GM19099 (cell line): ENCODE results near the gene HCN1.

Source experiments
- POLR2A ChIP-seq: IDR thresholded peaks from 3 replicates; pipeline ENCODE4 v1.6.1; 2011; ENCODE audit warnings: low read depth; ENCODE audit not compliant: insufficient read length; ENCODE audit errors: extremely low read depth

Gene HCN1

DNA sequence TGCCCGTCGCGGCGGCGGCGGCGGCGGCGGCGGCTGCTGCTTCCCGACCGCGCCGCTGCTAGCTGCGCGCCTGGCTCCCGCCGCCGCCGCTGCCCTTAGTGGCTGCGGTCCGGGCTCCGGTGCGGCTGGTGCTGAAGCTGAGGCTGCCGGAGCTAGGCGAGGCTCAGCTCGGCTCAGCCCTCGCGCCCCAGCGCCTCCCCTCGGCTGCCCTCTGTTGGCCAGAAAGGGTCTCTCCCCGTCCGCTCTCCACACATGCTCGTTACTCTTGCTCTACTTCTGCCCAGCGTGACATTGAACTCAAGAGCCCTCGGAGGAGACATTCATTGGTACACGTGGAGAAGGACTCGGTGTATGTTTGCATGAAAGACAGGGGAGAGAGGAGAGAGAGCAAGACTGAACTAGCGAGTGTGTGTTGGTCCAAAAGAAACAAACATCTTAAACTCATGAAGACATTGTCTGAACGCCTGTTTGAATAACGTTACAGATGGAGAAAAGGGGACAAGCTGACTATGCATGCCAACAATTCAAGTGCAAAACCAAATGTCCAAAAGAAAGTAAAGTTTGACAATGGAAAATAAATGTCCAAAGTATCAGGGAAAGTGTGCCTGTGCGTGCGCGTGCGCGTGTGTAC lies at the start of gene HCN1:
HCN1 (minus strand) TSS at position 175 of the 631 bp plus-strand sequence.
- no peak for TF ChIP-seq POLR2A

DNA sequence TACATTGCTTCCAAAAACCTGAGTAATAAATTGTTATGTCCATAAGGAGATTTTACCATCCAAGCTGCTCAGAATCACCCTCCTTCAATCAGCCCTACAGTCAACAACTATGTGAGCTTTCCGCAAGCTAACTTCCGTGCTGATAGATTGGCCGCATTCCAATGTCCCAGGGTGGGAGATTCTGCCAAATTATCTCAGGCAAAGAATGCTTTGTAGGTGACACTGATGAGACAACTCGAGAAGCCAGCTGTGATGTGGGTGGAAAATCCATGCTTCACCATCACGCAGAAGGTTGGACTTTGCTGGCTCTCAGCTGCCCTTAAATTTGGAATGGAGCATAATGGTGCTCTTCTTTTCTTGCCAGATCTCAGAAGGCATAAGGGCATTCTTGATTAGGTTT lies 44.9 kb upstream of the HCN1 start:
- no peak for TF ChIP-seq POLR2A

- no peak for TF ChIP-seq POLR2A
These were observed 41.0 kb upstream of the HCN1 start for GRCh38 chr5:45737153-45737552.

DNA sequence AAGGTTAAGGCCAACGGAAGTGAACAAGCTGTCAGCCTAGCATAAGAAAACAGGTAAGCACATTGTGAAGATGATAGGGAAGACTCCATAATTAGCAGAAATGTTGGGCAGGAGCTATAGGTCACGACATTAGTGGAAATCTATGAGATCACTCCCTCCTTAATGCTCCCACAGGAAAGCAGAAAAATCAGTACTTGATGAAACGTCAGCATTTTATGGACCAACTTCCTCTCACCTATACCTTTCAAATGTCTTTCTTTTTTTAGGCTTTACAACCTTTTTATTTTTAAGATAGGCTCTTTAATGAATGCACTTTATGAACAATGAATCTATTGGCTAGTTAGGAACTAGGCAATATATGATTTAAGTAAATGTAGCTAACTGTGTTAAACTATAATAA lies 29.4 kb upstream of the HCN1 start:
- TF ChIP-seq POLR2A = no peak

DNA sequence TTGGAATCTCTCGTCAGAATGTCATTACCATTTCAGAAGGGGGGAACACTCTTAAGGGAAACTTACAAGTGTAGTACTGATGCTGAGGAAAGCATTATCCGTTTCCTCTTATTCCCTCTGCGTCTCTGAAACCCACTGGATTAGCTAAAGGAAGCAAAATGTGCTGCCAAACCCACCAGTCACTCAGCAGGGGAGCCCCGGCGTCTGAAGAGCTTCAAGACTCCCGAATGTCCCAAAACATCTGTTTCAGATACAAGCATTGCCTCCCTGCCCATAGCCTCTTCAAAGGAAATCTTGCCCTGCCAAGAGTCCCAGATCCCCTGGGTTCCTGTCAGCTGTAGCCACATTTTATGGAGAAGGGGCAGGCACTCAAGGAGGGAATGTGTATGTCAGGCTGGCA lies 1.0 kb upstream of the HCN1 start:
- no peak for TF ChIP-seq POLR2A

- no peak for TF ChIP-seq POLR2A
These were observed 400 bp downstream of the HCN1 start for GRCh38 chr5:45695804-45696156.

- no peak for TF ChIP-seq POLR2A
These were observed 993 bp downstream of the HCN1 start for GRCh38 chr5:45694971-45695803.

- no peak for TF ChIP-seq POLR2A
These were observed 1.8 kb downstream of the HCN1 start for GRCh38 chr5:45694255-45694814.

- TF ChIP-seq POLR2A = no peak
These were observed 3.7 kb downstream of the HCN1 start for GRCh38 chr5:45692481-45692880.

DNA sequence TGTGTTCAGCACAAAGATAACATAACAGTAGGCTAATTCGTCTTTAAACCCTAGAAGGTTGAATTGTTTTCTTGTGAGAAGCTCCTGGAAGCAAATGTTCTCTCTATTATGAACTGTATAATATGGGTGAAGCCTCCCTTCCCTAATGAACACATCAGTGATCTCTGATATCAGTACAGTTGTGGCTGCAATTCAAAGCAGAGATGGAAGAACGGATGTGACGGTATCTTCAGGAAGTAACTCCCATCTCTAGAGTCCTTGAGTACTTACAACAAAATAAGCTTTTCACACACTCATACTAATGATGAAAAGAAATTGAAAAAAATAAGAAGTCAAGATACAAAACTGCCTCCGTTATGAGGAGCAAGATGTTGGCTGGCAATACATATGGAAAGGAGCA lies 4.5 kb downstream of the HCN1 start:
- no peak for TF ChIP-seq POLR2A

DNA sequence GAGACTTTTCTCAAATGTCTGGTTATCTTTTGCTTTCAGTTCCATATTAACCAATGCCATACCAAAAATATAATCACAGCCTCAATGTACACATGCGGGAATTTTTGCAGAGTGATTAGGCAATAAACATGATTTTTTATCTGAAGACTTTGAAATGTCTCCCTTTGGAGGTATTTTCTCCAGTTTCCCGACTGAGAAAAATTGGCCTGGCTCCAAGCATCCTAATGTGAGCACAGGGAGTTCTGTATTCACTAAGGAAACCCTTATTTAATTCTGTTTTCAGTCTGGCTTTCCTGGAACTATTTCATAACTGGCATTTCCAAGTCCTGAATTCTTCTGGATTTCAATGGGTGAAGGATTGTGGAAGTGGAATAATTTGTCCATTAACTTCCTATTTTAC lies 8.5 kb downstream of the HCN1 start:
- TF ChIP-seq POLR2A = no peak

DNA sequence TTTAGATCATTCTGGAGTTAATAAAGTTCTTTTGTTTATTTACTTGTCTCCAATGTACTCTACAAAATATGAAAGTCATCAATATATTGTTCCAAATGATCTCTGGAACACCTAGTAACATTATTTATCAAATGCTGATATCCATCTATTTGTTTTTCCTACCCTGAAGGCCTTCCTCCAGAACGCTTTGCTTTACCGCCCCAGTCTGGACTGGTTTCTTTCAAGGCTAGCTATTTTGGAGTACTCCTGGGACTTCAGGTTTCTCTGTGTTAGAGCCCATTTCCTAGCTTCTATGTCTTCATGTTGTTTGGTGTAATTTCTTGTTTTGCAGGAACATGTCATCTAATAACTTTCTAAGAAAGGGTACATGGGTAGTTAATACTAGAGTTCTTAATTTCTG lies 9.6 kb downstream of the HCN1 start:
- TF ChIP-seq POLR2A = no peak

DNA sequence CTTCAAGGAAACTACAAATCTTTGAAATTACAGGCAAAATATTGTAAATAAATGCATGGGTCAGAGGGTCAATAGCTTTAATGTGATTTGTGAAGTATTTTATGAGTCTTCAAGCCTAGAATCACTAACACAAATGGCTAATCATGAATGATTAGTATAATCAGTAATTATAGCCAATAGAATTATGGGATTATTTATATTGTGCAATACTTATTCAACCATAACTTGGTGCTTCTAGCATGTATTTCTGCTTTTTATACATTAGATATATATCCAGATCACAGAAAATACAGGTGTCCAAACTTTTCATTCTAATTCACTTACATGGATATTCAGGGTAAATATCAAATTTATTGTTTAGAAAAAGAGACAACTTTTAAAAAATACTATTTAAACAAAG lies 12.1 kb downstream of the HCN1 start:
- TF ChIP-seq POLR2A = no peak

DNA sequence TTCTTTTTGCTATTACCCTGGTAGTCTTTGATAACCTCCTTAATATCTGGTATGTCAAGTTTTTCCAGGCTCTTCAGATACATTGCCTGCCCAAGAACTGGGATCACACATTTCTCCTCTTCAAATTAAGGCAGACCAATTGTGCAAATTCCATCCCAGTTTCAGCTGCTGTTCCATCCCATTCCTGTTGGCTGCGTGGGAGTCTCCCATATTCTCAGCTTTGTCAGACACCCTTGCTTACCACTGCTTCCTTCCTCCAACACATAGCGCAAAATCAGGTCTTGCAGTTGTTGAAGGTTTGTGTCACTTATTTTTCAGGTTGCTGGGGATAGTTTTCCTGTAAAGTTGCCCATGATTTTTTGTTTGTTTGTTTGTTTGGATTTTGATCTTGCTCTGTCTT lies 15.2 kb downstream of the HCN1 start:
- no peak for TF ChIP-seq POLR2A

GRCh38 chr5:45677524-45677923 lies 18.7 kb downstream of the HCN1 start:
- no peak for TF ChIP-seq POLR2A

GRCh38 chr5:45672271-45672670 lies 23.9 kb downstream of the HCN1 start:
- no peak for TF ChIP-seq POLR2A
